Peyer's patch (tissue), 4 donors: ENCODE results near the gene SLC1A2. TPM values are rescaled to one million over a fixed set of nuclear protein-coding genes. Genes with fewer than 3 reads are reported as not detected.

Source experiments
- DNase-seq, 3 donors: peaks; one replicate each; pipeline ENCODE4 v3.0.0-alpha.2; 2017 to 2019
- H3K27ac ChIP-seq, 4 donors: fragments of 200-600 bp; sonication (generic); one replicate each; pipeline ENCODE4 v1.5.1; 2016 to 2019
- H3K27me3 ChIP-seq, 2 donors: fragments of 200-600 bp; sonication (generic); one replicate each; pipeline ENCODE4 v1.5.1; 2019
- H3K36me3 ChIP-seq, 3 donors: fragments of 200-600 bp; sonication (generic); one replicate each; pipeline ENCODE4 v1.5.1; 2016 to 2019
- H3K4me1 ChIP-seq, 4 donors: fragments of 200-600 bp; sonication (generic); one replicate each; pipeline ENCODE4 v1.5.1; 2016 to 2019
- H3K4me3 ChIP-seq, 4 donors: fragments of 200-600 bp; sonication (generic); 1 replicate in 3 of 4; 2 replicates in 1 of 4; pipeline ENCODE4 v1.5.1; 2016 to 2019; ENCODE audit warnings: mild to moderate bottlenecking in 1 of 4
- H3K9me3 ChIP-seq, 4 donors: fragments of 200-600 bp; sonication (generic); one replicate each; pipeline ENCODE4 v1.5.1; 2016 to 2019; ENCODE audit warnings: mild to moderate bottlenecking in 1 of 4
- POLR2A ChIP-seq, 2 donors: fragments of 450-650 bp; IDR thresholded peaks; one replicate each; pipeline ENCODE4 v1.5.1; 2017; ENCODE audit warnings: antibody characterized with exemption in 2 of 2, mild to moderate bottlenecking in 2 of 2, moderate library complexity in 2 of 2
- total RNA-seq, 4 donors: library from RNA; depleted of rRNA; stranded (reverse); fragments of >200 nt; gene quantifications; one replicate each; pipeline ENCODE4 v1.1.0, GENCODE V29; 2016
- TF ChIP-seq, protein P1 (sequence below), 6 experiments: fragments of 450-650 bp in 4 of 6; fragments of 200-600 bp in 2 of 6; sonication (generic) in 1 of 6; IDR thresholded peaks; one replicate each; pipeline ENCODE4 v1.5.1; 2017 to 2019; ENCODE audit warnings: antibody characterized with exemption in 6 of 6, mild to moderate bottlenecking in 3 of 6, moderate library complexity in 1 of 6

The SLC1A2 gene
- total RNA-seq, 4 donors from 2014 or later = 0.38 to 1.1 TPM; not detected in 2

DNA sequence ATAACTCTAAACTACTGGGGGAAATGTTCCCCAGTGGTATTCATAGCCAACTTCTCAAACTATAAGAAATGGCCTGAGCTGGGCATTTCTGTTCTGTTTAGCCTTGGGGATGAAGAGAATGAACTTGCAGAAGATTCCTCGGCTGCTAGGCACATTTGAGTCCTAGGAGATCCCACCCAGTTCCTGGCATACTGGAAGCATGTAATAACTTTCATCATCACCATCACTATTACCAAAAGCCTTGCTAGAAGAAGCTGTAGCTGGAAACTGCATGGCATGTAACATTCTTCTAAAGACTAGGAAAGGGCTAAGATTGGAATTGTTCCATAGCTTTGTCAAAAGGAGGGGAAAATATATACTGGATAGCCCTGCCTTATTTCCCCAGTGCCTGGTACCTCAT lies 40.1 kb upstream of the SLC1A2 start:
- Histone ChIP-seq H3K27me3 (no peaks in the 10 kb centered on the region), H3K9me3 (no peaks in the 10 kb centered on the region), H3K36me3 (no peaks in the 10 kb centered on the region), H3K4me3 (no peak overlapping the region), H3K27ac (no peak overlapping the region), H3K4me1 (no peaks in the 10 kb centered on the region)
- no peak for TF ChIP-seq POLR2A (IDR thresholded peaks at IDR 0.05)
- TF ChIP-seq, protein P1, sequence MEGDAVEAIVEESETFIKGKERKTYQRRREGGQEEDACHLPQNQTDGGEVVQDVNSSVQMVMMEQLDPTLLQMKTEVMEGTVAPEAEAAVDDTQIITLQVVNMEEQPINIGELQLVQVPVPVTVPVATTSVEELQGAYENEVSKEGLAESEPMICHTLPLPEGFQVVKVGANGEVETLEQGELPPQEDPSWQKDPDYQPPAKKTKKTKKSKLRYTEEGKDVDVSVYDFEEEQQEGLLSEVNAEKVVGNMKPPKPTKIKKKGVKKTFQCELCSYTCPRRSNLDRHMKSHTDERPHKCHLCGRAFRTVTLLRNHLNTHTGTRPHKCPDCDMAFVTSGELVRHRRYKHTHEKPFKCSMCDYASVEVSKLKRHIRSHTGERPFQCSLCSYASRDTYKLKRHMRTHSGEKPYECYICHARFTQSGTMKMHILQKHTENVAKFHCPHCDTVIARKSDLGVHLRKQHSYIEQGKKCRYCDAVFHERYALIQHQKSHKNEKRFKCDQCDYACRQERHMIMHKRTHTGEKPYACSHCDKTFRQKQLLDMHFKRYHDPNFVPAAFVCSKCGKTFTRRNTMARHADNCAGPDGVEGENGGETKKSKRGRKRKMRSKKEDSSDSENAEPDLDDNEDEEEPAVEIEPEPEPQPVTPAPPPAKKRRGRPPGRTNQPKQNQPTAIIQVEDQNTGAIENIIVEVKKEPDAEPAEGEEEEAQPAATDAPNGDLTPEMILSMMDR (IDR thresholded peaks at IDR 0.05) = no peak
- no peak for DNase-seq

DNA sequence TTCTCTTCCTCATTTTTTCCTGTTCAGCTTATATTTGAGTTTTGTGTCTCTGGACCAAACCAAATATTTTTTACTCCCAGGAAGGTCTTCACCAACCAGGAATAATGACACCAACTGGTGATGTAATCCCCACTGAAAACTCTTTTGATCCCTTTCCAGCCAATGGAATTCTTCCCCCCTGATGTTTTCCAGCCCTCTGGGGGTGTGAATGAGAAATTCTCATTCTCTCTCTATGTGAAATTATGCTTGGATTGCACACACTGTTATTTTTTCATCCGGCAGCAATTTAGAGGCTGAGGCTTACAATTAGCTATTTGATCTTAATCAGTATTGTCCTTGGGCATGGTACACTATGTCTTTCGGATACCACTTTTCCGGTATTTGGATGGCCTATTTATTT lies 39.5 kb upstream of the SLC1A2 start:
- TF ChIP-seq POLR2A (IDR thresholded peaks at IDR 0.05) = no peak
- TF ChIP-seq, protein P1 (IDR thresholded peaks at IDR 0.05) = no peak
- Histone ChIP-seq H3K27ac (no peak overlapping the region), H3K4me3 (no peak overlapping the region), H3K4me1 (no peaks in the 10 kb centered on the region), H3K9me3 (no peaks in the 10 kb centered on the region), H3K27me3 (no peaks in the 10 kb centered on the region), H3K36me3 (no peaks in the 10 kb centered on the region)
- DNase-seq = no peak

DNA sequence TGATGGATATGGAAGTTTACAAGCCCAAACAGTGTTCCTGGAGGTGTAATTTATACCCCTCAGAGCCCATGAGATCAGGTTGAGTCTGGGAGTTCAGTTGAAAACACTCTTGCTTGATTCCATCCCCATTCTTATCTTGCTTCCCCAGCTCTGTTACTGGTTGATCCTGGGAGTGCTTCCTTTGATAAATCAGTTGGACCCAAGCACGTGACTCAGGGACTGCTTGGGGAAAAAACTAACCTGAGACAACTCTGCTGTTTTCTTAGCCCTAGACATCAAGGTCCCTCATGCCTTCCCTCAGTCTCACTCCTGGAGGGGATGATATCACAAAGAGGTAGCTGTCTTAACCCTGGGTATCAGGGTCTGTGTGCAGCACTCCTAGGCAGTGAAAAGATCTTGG lies 35.0 kb upstream of the SLC1A2 start:
- no peak for DNase-seq
- H3K4me3 ChIP-seq = no peak overlapping the region
- TF ChIP-seq, protein P1 (IDR thresholded peaks at IDR 0.05) = no peak
- no peak for TF ChIP-seq POLR2A (IDR thresholded peaks at IDR 0.05)
- H3K36me3 ChIP-seq = no peaks in the 10 kb centered on the region
- no peaks in the 10 kb centered on the region for H3K9me3 ChIP-seq
- H3K27ac ChIP-seq = no peak overlapping the region
- H3K4me1 ChIP-seq = no peaks in the 10 kb centered on the region
- no peaks in the 10 kb centered on the region for H3K27me3 ChIP-seq

DNA sequence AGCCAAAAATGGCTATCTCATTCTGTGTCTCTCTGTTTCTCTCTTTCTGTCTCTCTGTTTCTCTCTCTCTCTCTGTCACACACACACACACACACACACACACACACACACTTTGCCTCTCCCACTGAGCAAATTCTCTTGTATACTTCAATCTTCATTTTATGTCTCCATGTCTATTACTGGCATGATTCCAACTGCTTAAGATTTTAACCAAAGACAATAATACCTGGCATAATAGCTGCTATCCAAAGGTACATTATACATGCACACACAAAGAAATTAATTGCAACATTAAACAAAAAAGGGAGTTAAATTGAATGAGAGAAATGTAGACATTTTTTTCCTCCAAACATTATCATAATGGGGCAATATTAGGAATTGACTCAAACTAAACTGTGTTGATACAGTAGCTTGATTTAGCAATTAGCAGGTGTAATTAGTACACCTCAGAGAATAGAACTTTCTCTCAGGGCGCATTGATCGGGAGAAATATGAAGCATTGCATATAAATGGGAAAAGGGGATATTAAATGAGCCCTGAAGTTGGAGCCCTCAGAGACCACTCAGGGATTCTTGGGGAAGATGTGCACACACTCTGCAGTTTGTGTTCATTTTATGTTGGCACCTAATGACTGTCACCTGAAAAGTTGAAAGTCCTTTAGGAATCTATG lies 17.4 kb upstream of the SLC1A2 start:
- no peak overlapping the region for H3K27ac ChIP-seq
- TF ChIP-seq, protein P1 (IDR thresholded peaks at IDR 0.05) = no peak
- TF ChIP-seq POLR2A (IDR thresholded peaks at IDR 0.05) = no peak
- H3K36me3 ChIP-seq = no peaks in the 10 kb centered on the region
- H3K27me3 ChIP-seq = no peaks in the 10 kb centered on the region
- no peaks in the 10 kb centered on the region for H3K9me3 ChIP-seq
- no peak for DNase-seq
- no peaks in the 10 kb centered on the region for H3K4me1 ChIP-seq
- H3K4me3 ChIP-seq = no peak overlapping the region

DNA sequence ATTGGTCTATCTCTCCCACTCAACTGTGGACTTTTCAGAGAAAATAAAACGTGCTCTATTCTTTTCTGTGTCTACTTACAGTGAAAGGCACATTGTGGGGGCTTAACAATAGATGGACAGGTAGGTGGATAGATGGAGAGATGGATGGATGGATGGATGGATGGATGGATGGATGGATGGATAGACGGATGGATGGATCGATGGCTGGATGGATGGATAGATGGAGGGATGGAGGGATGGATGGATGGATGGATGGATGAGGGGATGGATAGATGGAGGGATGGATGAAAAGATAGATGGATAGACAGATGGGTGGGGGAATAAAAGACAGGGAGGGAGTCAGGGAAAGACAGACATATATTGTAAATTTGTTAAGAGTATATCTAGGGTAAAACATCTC lies 14.2 kb upstream of the SLC1A2 start:
- TF ChIP-seq, protein P1 (IDR thresholded peaks at IDR 0.05) = no peak
- no peak for TF ChIP-seq POLR2A (IDR thresholded peaks at IDR 0.05)
- no peaks in the 10 kb centered on the region for H3K36me3 ChIP-seq
- H3K9me3 ChIP-seq = no peaks in the 10 kb centered on the region
- H3K27me3 ChIP-seq = no peaks in the 10 kb centered on the region
- H3K4me3 ChIP-seq = no peak overlapping the region
- H3K4me1 ChIP-seq = no peaks in the 10 kb centered on the region
- no peak for DNase-seq
- no peak overlapping the region for H3K27ac ChIP-seq

DNA sequence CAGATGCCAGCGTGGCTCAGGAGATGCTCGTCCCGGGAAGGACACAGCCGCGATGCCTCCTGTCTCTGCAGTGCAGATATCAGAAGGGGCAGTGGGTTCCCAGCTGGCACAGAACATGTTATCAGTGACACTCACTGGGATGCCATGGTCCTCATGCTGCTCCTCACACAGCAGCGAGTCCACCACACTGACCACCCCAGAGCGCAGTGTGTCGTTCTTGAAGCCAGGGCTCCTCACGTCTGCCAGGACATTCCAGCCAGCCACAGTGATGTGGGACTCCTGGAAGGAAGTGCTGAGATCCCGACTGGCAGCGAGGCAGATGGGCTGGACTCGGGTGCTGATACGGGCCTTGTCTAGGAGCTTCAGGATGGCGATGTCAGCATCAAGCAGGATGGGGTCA lies 13.1 kb upstream of the SLC1A2 start:
- H3K4me3 ChIP-seq = no peak overlapping the region
- no peaks in the 10 kb centered on the region for H3K27me3 ChIP-seq
- no peaks in the 10 kb centered on the region for H3K4me1 ChIP-seq
- TF ChIP-seq, protein P1 (IDR thresholded peaks at IDR 0.05) = no peak
- TF ChIP-seq POLR2A (IDR thresholded peaks at IDR 0.05) = no peak
- DNase-seq = no peak
- H3K36me3 ChIP-seq = no peaks in the 10 kb centered on the region
- no peaks in the 10 kb centered on the region for H3K9me3 ChIP-seq
- H3K27ac ChIP-seq = no peak overlapping the region
